ENCODE measurements around the gene ZNF438. TPM values are rescaled to one million over a fixed set of nuclear protein-coding genes. Genes with fewer than 3 reads are reported as not detected.
A peak's percentile ranks its signal among the peaks of the same experiment; 100 is the strongest.

Gene ZNF438, protein sequence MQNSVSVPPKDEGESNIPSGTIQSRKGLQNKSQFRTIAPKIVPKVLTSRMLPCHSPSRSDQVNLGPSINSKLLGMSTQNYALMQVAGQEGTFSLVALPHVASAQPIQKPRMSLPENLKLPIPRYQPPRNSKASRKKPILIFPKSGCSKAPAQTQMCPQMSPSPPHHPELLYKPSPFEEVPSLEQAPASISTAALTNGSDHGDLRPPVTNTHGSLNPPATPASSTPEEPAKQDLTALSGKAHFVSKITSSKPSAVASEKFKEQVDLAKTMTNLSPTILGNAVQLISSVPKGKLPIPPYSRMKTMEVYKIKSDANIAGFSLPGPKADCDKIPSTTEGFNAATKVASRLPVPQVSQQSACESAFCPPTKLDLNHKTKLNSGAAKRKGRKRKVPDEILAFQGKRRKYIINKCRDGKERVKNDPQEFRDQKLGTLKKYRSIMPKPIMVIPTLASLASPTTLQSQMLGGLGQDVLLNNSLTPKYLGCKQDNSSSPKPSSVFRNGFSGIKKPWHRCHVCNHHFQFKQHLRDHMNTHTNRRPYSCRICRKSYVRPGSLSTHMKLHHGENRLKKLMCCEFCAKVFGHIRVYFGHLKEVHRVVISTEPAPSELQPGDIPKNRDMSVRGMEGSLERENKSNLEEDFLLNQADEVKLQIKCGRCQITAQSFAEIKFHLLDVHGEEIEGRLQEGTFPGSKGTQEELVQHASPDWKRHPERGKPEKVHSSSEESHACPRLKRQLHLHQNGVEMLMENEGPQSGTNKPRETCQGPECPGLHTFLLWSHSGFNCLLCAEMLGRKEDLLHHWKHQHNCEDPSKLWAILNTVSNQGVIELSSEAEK
- total RNA-seq (2014; rRNA removed; shearing (Covaris generic)): 1.5 and 2.2 TPM in 2 replicates

DNA sequence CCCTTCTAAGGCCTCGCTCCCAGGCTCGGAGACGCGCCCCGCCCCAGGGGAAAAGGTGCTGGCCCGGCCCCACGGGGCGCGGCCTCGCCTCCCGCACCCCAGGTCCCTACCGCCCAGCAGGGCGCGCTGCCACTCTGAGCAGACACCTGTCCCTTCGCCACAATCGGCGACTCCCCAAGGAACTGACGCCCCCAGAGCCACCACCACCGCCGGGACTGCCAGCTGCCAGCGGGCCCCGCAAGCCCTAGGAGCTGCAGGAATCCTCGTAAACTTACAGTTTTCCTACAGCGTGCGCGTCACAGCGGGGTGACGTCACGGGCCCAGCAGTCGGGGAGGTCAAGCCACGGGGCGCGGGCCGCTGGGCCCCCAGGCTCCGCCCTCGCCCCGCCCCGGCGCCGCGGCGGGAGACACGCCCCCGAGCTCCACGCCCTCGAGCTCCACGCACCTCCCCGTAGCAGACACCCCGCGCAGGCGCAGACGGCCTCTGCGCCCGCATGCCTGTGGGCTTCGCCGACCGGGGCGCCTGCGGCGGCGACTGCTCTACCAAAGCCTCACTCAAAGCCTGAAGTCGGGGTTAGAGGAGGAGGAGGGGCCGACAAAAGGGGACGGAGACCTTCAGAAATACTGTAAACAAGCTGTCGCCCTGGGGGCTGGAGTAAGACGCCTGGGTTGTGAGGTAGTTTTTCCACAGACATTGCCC lies at the start of gene ZNF438:
Gene ZNF438 (minus strand): TSS at position 308 of the 700 bp plus-strand sequence. CDS start 154,831 bp downstream, outside the sequence.
- peaks cover 26% of the 10 kb centered on the region for H3K4me1 ChIP-seq

DNA sequence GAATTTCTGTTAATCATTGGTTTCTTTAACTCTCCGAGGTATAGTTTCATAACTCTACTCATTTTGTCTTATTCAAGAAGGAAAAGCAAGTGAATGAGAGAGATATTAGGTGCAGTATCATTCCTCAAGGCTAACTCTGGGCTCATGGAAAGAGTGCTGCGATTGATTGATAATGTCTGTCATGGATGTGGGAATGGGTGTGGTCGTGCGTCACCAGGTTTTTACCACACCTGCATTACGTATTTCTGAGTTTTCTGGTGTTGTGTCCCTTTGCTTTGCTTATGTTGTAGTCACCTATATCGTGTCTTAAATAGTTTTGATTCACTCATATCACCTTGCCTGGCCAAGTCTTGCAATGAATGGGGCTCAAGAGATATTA lies 44.9 kb upstream of the ZNF438 start:
- Histone ChIP-seq H3K36me3 (no peaks in the 10 kb centered on the region), H3K4me1 (peaks cover 17% of the 10 kb centered on the region), H3K27ac (no peak overlapping the region), H3K4me3 (no peak overlapping the region), H3K9me3 (replicated peaks) (no peaks in the 10 kb centered on the region; the same call in 1 of the 2 replicates), H3K27me3 (no peaks in the 10 kb centered on the region)
- DNase-seq: no peak

More for the DNA sequence above, at the start of gene ZNF438:
- peak; percentile 95 to 96 for DNase-seq
- no peaks in the 10 kb centered on the region for H3K36me3 ChIP-seq
- H3K9me3 ChIP-seq (replicated peaks): no peaks in the 10 kb centered on the region
- no peaks in the 10 kb centered on the region for H3K27me3 ChIP-seq
- peak within 1 kb of the TSS; percentile 67 for H3K4me3 ChIP-seq
- H3K27ac ChIP-seq: peak within 1 kb of the TSS; percentile 98

DNA sequence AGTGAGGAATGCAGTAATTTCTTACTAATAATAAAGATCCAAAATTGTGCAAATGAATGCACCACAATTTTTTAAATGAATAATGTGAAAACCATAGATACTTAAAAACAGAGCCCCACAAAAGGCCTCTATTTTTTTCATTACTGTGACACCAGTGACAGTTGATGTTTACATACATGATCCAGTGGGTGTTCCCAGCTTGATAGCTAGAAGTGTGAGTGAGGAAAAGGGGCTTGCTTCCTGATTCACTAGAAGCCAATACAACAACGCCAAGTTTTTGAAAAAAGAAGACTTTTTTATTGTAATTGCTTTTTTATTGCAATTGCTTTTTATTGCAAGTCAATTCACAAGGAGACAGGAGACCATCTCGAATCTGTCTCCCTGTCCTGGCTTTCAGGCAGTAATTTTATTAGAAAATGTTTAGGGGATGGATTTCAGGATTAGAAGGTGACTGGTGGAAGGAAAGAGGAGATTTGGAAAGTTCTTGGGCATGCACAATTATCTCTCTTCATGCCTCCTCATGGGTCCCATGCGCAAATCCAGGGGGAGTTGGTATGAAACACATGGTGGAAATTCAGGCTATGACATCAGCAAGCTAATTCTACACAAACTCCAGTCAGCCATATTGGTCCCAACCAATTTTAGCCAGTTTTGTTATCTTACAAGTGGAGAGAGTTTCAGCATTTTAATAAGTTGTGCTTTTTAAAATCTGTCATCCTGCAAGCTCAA lies 44.4 kb upstream of the ZNF438 start:
- Histone ChIP-seq H3K4me1 (peaks cover 22% of the 10 kb centered on the region), H3K4me3 (no peak overlapping the region), H3K27ac (no peak overlapping the region), H3K9me3 (replicated peaks) (no peaks in the 10 kb centered on the region; the same call in 1 of the 2 replicates), H3K27me3 (no peaks in the 10 kb centered on the region), H3K36me3 (no peaks in the 10 kb centered on the region)
- no peak for DNase-seq

DNA sequence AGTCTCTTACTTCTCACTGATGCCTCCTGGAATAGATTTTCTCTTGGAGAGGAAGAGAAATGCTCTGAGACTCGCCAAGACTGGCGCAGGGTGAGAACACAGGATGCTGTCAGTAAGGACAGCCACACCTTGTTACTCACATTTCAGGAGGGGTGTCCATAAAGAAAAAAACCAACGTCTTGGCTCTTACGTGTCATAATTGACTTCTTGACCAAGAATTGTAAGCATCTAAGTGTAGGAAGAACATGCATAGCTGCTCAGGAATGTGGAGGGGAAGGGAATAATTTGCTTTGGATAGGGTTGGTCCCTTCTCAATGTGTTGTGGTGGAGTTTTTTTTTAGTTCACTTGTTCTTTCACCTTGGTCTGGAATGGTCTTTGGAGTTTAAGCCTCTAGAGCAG lies 43.8 kb upstream of the ZNF438 start:
- H3K4me1 ChIP-seq: peaks cover 28% of the 10 kb centered on the region
- no peak for DNase-seq
- H3K27me3 ChIP-seq: no peaks in the 10 kb centered on the region
- H3K27ac ChIP-seq: no peak overlapping the region
- no peak overlapping the region for H3K4me3 ChIP-seq
- no peaks in the 10 kb centered on the region; the same call in 1 of the 2 replicates for H3K9me3 ChIP-seq (replicated peaks)
- H3K36me3 ChIP-seq: no peaks in the 10 kb centered on the region

DNA sequence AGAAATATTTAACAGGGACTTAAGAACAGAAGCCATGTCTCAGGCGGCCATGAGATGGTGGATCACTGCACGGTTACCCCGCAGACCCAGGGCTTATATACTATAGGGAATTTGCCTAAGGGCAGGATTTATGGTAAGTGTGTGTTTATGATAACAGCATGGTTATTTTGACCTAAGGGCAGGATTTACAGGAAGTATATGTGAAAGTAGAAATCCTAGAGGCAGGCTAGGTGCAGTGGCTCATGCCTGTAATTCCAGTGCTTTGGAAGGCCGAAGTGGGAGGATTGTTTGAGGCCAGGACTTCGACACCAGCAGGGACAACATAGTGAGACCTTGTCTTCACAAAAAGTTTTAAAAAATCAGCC lies 43.0 kb upstream of the ZNF438 start:
- Histone ChIP-seq H3K4me3 (no peak overlapping the region), H3K9me3 (replicated peaks) (no peaks in the 10 kb centered on the region; the same call in 1 of the 2 replicates), H3K36me3 (no peaks in the 10 kb centered on the region), H3K27ac (no peak overlapping the region), H3K4me1 (peaks cover 35% of the 10 kb centered on the region), H3K27me3 (no peaks in the 10 kb centered on the region)
- DNase-seq: peak; percentile 35 to 76

DNA sequence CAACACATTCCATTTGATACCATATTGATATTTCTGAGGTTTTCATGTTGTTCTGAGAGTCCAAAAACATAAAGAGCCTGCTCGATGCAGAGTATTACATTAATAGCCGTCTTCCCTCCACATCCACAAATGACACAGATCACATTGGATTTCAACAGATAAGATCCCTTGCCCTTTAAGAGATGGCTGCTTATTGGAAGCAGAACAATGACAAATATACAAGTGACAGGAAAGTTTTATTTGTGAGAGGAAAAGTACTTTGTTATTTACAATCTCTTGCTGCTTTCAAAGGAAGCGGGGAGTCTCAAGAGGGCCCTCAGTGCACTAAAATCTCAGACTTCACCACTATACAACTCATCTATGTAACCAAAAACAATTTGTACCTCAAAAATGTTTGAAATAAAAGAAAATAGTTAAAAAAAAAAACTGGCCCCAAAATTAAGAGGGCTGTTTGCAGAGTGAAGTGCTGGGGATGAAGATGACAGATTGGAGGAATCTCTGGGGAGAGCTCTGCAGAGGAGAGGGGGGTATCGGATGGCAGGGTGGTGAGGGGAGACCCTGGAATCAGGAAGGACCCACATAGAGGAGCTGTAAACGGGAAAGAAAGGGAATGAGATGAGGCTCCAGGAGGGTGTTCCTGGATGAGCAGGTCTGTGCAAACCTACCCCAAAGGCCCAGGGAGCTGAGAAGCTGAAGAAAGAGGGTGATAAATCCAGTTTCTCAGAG lies 42.5 kb upstream of the ZNF438 start:
- Histone ChIP-seq H3K9me3 (replicated peaks) (no peaks in the 10 kb centered on the region; the same call in 1 of the 2 replicates), H3K36me3 (no peaks in the 10 kb centered on the region), H3K4me3 (no peak overlapping the region), H3K27me3 (no peaks in the 10 kb centered on the region), H3K4me1 (peaks cover 41% of the 10 kb centered on the region), H3K27ac (no peak overlapping the region)
- DNase-seq: no peak

DNA sequence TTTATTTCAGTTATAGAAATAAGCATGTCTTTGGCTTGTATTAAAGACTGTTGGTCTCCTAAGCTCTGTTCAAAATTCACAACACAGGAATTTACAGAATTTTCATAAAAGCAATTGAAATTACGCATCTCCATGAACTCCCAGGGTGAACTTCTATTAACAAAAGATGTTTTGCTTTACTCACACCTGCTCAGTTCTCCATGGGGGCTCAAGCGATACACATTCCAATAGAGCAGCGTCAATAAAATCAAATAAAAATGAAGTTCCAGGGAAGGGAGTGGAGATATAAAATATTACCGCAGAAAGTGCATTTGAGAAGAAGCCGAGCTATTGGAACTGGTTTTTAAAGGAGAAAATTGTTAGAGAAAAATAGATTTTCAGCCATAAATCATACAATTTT lies 41.5 kb upstream of the ZNF438 start:
- no peaks in the 10 kb centered on the region for H3K36me3 ChIP-seq
- H3K4me1 ChIP-seq: peaks cover 47% of the 10 kb centered on the region
- DNase-seq: no peak
- no peaks in the 10 kb centered on the region; the same call in 1 of the 2 replicates for H3K9me3 ChIP-seq (replicated peaks)
- no peaks in the 10 kb centered on the region for H3K27me3 ChIP-seq
- no peak overlapping the region for H3K27ac ChIP-seq
- no peak overlapping the region for H3K4me3 ChIP-seq

DNA sequence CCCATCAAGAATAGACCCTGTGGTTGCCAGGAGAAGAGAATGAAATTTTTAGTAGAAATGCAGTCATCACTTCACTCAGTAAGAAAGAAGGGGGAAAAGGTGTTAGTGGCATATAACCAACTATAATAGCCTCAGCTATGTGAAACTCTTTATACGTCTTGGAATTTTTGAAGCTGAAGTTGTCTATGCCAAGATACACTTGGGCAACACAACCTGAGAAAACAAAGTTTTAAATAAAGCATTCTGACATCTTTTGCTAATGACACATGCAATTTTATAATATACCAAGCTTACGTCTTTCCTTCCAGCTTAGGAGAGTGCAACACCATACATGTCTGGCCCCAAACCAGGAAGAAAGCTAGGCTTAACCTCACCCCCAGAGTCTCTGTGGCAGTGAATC lies 40.8 kb upstream of the ZNF438 start:
- Histone ChIP-seq H3K36me3 (no peaks in the 10 kb centered on the region), H3K9me3 (replicated peaks) (no peaks in the 10 kb centered on the region; the same call in 1 of the 2 replicates), H3K4me1 (peaks cover 47% of the 10 kb centered on the region), H3K27ac (no peak overlapping the region), H3K4me3 (no peak overlapping the region), H3K27me3 (no peaks in the 10 kb centered on the region)
- no peak for DNase-seq

DNA sequence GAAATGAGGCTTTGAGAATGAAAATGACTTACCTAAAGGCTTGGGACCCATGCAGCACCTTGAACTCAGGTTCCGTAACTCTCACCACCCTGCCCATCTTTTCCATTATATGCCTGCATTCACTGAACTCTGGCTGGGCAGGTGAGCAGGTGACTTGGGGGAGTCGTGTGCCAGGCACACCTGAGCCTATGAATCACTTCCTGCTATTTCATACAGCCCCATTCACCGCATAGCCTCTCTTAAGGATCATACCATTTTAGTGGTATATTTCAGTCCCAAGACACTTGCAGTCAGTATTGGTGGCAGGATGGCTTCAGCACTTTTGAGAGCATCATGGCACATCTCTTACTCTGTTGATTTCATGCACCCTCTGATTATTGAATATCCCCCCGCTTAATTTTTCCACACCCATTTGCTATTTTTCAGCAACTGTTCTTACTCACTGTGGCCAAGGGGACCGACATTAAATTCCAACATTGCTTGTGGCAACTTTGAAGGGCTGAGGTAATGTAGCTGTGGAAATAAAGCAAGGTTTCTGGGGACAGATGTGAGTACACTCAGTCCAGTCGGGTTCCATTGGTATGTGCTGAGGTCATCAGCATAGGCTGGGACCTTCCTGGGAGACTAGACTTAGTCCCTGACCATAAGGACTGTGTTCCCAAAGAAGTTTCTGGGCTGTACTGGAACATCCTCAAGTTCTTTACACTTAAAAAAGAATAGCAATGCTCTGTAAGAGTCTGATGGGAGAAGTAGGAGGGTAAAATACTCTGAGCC lies 39.8 kb upstream of the ZNF438 start:
- DNase-seq: peak; percentile 42 to 50
- Histone ChIP-seq H3K36me3 (no peaks in the 10 kb centered on the region), H3K27ac (peak overlapping the region; percentile 24; the same call in 1 of the 2 replicates), H3K4me1 (peaks cover 47% of the 10 kb centered on the region), H3K9me3 (replicated peaks) (no peaks in the 10 kb centered on the region), H3K27me3 (no peaks in the 10 kb centered on the region), H3K4me3 (no peak overlapping the region)

DNA sequence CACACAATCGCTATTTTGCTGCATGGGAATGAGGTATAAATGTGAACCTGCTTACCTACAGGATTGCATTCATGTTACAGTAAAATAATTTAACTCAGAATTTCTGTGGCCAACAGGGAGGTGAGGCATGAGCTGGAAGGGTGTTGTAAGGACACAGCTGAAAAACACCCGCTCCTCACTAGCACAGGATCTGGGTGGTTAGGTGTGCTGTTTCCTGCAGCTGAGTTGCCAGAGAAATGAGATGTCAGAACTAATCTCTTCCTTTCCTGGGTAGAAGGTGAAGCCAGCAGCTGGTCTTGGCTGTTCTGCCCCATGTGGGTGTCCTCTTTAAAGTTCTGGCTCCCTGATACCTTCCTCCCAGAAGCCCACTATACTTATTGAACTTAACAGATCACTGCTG lies 39.0 kb upstream of the ZNF438 start:
- Histone ChIP-seq H3K4me1 (peaks cover 43% of the 10 kb centered on the region), H3K36me3 (no peaks in the 10 kb centered on the region), H3K27me3 (no peaks in the 10 kb centered on the region), H3K27ac (no peak overlapping the region), H3K9me3 (replicated peaks) (no peaks in the 10 kb centered on the region), H3K4me3 (no peak overlapping the region)
- no peak for DNase-seq

DNA sequence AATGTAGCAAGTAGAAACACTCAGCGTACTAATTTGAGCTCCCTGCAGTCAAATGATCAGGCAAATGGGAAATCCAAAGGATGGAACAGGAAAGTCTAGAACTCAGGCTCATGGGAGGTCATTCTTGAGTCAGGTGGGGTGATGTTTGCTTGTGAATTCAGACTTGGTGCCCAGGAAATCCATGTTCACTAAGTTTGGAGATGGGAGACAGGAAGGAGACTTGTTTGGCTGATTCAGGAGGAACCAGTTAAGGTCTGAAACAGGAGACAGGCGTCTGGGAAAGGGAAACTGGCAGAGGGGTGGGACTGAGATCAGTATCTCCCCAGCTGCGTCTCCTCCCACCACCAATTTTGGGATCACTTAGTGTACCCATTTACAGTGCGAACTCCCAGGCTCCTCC lies 38.4 kb upstream of the ZNF438 start:
- no peaks in the 10 kb centered on the region for H3K27me3 ChIP-seq
- no peaks in the 10 kb centered on the region for H3K9me3 ChIP-seq (replicated peaks)
- no peaks in the 10 kb centered on the region for H3K36me3 ChIP-seq
- H3K4me3 ChIP-seq: no peak overlapping the region
- peak overlapping the region; percentile 7; the same call in 1 of the 2 replicates for H3K27ac ChIP-seq
- peak in 1 of 2 experiments; percentile 39 for DNase-seq
- H3K4me1 ChIP-seq: peaks cover 37% of the 10 kb centered on the region

DNA sequence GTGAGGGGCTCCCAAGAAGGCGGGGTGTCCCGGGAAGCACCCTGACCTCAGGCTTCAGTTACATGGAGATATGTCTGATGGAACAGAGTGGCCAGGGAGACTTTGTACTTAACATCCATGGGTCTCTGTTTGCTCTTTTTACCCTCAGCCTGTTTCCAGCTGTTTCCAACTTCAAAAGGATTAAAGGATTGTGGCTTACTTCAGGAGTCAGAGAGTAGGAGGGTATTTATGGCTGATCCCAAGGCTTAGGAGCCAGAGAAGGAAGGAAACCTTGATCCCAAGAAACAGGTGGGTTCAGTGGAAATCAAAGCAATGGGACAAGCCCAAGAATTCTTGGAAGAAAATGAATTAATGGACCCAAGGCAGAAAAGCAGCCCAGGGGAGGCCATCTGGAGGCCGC lies 37.7 kb upstream of the ZNF438 start:
- no peaks in the 10 kb centered on the region for H3K27me3 ChIP-seq
- H3K9me3 ChIP-seq (replicated peaks): no peaks in the 10 kb centered on the region
- H3K4me1 ChIP-seq: peaks cover 35% of the 10 kb centered on the region
- DNase-seq: peak; percentile 42 to 89
- no peaks in the 10 kb centered on the region for H3K36me3 ChIP-seq
- no peak overlapping the region for H3K4me3 ChIP-seq
- H3K27ac ChIP-seq: peak overlapping the region; percentile 7; the same call in 1 of the 2 replicates

DNA sequence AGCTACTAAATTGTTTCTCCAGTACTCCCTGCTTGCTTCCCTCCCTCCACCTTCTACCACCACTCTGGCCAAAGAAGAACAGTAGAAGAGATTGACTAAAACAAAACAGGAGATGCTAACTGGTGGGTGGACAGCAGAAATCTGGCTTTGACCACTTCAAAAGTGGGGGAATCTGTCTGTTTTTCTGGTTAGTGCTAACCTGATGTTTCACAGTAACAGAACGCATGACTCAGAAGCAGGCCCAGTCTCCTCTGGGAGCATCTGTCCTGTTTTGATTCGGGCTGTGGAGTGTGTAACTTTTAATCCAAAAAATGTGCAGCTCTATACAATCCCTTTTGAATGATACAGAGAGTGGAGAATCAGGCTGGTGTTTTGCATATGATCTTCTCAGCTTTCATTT lies 32.7 kb upstream of the ZNF438 start:
- H3K4me1 ChIP-seq: peaks cover 8% of the 10 kb centered on the region

More for the DNA sequence above, 32.7 kb upstream of the ZNF438 start:
- Histone ChIP-seq H3K27me3 (no peaks in the 10 kb centered on the region), H3K4me3 (no peak overlapping the region), H3K9me3 (replicated peaks) (no peaks in the 10 kb centered on the region), H3K27ac (no peak overlapping the region), H3K36me3 (no peaks in the 10 kb centered on the region)
- DNase-seq: no peak

All from SJCRH30 (cell line).